Globus pallidus (tissue), 1 donor: Measurements from ENCODE around the gene CSMD2.

Source experiments
- DNase-seq: peaks from one replicate; pipeline ENCODE4 v3.0.0-alpha.2; 2015; ENCODE audit warnings: low spot score

The CSMD2 gene

GRCh38 chr1:33997127-33998036, 167.6 kb downstream of the CSMD2 start:
- no peak for DNase-seq

- DNase-seq: no peak
Measured at GRCh38 chr1:33996281-33996680, 168.7 kb downstream of the CSMD2 start.

- no peak for DNase-seq
Measured at GRCh38 chr1:33993301-33993700, 171.7 kb downstream of the CSMD2 start.

- DNase-seq: no peak
Measured at GRCh38 chr1:33990281-33990680, 174.7 kb downstream of the CSMD2 start.

GRCh38 chr1:33988161-33988560, 176.9 kb downstream of the CSMD2 start:
- DNase-seq: no peak

GRCh38 chr1:33986390-33987095, 178.5 kb downstream of the CSMD2 start:
- peak; percentile 34 for DNase-seq

DNA sequence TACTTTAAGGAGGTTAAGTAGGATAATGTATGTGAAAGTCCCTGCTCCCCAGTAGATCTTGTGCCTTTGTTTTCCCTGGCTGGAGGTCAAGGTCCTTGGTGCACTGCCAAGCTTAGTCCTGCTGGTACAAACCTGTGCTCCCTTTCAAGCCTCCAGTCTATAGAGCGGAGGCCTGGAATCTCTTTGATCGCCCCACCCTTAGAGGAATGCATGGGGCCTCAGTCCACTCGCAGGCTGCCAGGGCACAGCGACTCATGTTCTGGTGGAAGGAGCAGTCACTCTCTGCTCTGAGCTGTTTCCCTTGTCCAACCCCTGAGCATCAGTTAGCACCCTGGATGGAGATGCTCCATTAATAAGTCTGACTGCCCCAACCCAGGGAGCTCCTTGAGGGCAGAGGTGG, 179.4 kb downstream of the CSMD2 start:
- DNase-seq: no peak

GRCh38 chr1:33984906-33985565, 180.0 kb downstream of the CSMD2 start:
- no peak for DNase-seq

DNA sequence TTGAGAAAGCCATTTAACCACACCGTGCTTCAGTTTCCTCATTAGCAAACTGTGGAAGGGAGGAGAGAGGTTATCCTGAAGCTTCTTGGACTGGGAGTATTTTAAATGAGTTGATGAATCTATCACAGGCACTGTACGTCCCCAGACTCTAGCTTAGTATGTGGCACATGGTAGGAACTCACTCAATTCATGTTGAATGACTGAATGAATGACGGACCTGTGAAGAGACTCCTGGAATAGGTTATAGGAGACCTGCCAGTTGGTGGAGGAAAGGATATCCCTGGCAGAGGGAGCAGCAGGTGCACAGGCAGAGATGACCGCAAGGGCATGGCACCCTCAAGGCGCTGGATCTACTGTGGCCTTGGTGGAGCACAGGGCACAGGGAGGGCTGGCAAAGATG, 182.6 kb downstream of the CSMD2 start:
- no peak for DNase-seq

GRCh38 chr1:33979341-33979740, 185.7 kb downstream of the CSMD2 start:
- DNase-seq: no peak

- no peak for DNase-seq
Measured at GRCh38 chr1:33975961-33976360, 189.1 kb downstream of the CSMD2 start.

- peak; percentile 46 for DNase-seq
Measured at GRCh38 chr1:33973799-33974545, 191.1 kb downstream of the CSMD2 start.

- DNase-seq: peak; percentile 85
Measured at GRCh38 chr1:33972676-33973395, 192.2 kb downstream of the CSMD2 start.

GRCh38 chr1:33971913-33972312, 193.1 kb downstream of the CSMD2 start:
- no peak for DNase-seq

- no peak for DNase-seq
Measured at GRCh38 chr1:33971018-33971710, 193.9 kb downstream of the CSMD2 start.

DNA sequence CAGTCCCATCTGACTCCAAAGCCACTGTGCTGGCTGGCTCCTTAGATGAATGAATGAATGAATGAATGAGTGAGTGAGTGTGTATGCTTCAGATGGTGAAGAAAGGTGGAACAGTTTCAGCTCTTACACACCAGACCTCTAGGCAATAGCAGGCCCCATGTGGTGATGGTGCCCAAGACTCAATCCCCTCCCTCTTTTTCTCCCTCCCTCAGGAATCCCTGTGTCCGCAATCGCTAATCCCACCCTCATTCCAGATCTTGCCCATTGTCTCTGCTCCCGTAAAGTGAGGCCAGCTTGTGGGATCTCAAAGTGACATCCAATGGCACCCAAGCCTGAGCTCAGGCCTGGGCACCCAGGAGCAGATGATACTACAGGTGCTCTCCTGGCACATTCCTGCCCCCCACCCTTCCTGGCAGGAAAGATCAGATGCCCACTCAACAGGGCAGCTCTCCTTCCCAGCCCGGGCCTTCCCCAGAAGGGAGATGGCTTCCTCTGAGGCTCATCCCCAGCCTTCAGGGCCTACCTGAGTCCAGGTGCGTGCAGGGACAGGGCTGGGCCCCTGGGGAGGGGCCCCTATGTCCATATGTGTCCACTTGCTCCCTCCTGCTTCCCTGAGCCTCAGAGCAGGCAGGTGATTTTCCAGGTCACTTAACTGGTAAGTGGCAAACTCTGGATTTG, 194.7 kb downstream of the CSMD2 start:
- no peak for DNase-seq

- no peak for DNase-seq
Measured at GRCh38 chr1:33966346-33967141, 198.5 kb downstream of the CSMD2 start.

DNA sequence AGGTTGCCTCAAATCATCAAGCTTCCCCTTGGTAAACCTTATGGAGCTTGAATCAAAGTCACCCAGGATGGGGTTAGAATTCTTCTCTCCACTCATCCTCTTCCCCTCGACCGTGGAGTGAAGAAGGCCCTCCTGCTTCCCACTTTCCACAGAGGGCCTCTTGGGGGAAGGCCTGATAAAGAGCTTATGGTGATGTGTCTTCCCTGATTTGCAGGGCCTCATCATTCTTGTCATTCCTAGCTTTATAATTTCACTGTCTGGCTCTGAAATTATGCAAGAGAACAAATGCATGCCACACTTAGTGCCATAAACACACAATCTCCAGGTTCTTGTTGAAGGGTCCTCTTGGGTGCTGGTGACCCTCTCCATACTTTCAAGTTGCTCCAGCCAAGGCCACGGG, 199.9 kb downstream of the CSMD2 start:
- no peak for DNase-seq

GRCh38 chr1:33962061-33962460, 203.0 kb downstream of the CSMD2 start:
- no peak for DNase-seq
